B cell (primary cell): ENCODE results near the gene ARSJ.
"Not testable (repeated sequence)": the region's sequence is repeated elsewhere in the genome, so short reads cannot be mapped to it uniquely, and the experiment has no call there.

Experiments used
- CTCF ChIP-seq: fragments of 200-600 bp; IDR thresholded peaks from one replicate; pipeline ENCODE4 v1.8.0; 2022; ENCODE audit warnings: antibody characterized with exemption, mild to moderate bottlenecking
- EZH2 ChIP-seq: IDR thresholded peaks from 2 replicates; pipeline ENCODE4 v1.6.1; 2012; ENCODE audit warnings: borderline replicate concordance, low read depth, mild to moderate bottlenecking, moderate library complexity, low read length; ENCODE audit not compliant: insufficient read depth, poor library complexity, severe bottlenecking

GRCh38 chr4:113940103-113940502 is 39.3 kb downstream of the ARSJ start:
- not testable (repeated sequence) for TF ChIP-seq EZH2, CTCF
